Measurements from ENCODE around the gene DDX25. TPM values are rescaled to one million over a fixed set of nuclear protein-coding genes. Genes with fewer than 3 reads are reported as not detected.

DDX25 gene
- total and polyA plus RNA-seq, 2 of the 13 experiments (the other 11 are each of a cell fraction or from before 2014, with no cell fraction given): 0.17 to 0.29 TPM

- TF ChIP-seq ZBTB10 (CRISPR knock-in tag; IDR thresholded peaks at IDR 0.05; ENCODE audit: borderline replicate concordance): no peak
- no peak for TF ChIP-seq FUBP1 (CRISPR knock-in tag; IDR thresholded peaks at IDR 0.05; ENCODE audit: borderline replicate concordance)
- no peak for TF ChIP-seq ZNF672 (CRISPR knock-in tag; IDR thresholded peaks at IDR 0.05)
These were observed 73.9 kb downstream of the DDX25 start (continued) for GRCh38 chr11:125978181-125978716.

Other genes starting within 250 kb of the DDX25 start
- not detected in 2 replicates for gene ACRV1, start 223.7 kb upstream of the DDX25 start, total RNA-seq (2016; rRNA removed; fragmentation: Illumina TruSeq; extraction: Trizol)
- gene ACRV1, start 223.7 kb upstream of the DDX25 start, polyA plus RNA-seq (2011; rRNA removed): 0.09 TPM in 1 of 2 replicates, not detected in the other
- not detected in 2 replicates for gene PATE1, start 158.2 kb upstream of the DDX25 start, total RNA-seq (2016; rRNA removed; fragmentation: Illumina TruSeq; extraction: Trizol)
- gene PATE1, start 158.2 kb upstream of the DDX25 start, polyA plus RNA-seq (2011; rRNA removed): not detected in 2 replicates
- gene PATE2, start 125.7 kb upstream of the DDX25 start, total RNA-seq (2016; rRNA removed; fragmentation: Illumina TruSeq; extraction: Trizol): not detected in 2 replicates
- not detected in 2 replicates for gene PATE2, start 125.7 kb upstream of the DDX25 start, polyA plus RNA-seq (2011; rRNA removed)
- not detected in 2 replicates for gene PATE3, start 116.4 kb upstream of the DDX25 start, total RNA-seq (2016; rRNA removed; fragmentation: Illumina TruSeq; extraction: Trizol)
- gene PATE3, start 116.4 kb upstream of the DDX25 start, polyA plus RNA-seq (2011; rRNA removed): not detected in 2 replicates
- gene PATE4, start 71.2 kb upstream of the DDX25 start, total RNA-seq (2016; rRNA removed; fragmentation: Illumina TruSeq; extraction: Trizol): not detected in 2 replicates
- gene PATE4, start 71.2 kb upstream of the DDX25 start, polyA plus RNA-seq (2011; rRNA removed): not detected in 2 replicates
- gene HYLS1, start 16.8 kb upstream of the DDX25 start, total RNA-seq (2016; rRNA removed; fragmentation: Illumina TruSeq; extraction: Trizol): 3.8 and 5.6 TPM in 2 replicates
- 1.1 and 1.3 TPM in 2 replicates for gene HYLS1, start 16.8 kb upstream of the DDX25 start, polyA plus RNA-seq (2011; rRNA removed)
- gene PUS3, start 1.3 kb upstream of the DDX25 start, total RNA-seq (2016; rRNA removed; fragmentation: Illumina TruSeq; extraction: Trizol): 18.2 and 22.9 TPM in 2 replicates
- 4.7 and 6.0 TPM in 2 replicates for gene PUS3, start 1.3 kb upstream of the DDX25 start, polyA plus RNA-seq (2011; rRNA removed)
- gene VSIG10L2, start 41.5 kb downstream of the DDX25 start, total RNA-seq (2016; rRNA removed; fragmentation: Illumina TruSeq; extraction: Trizol): not detected in 2 replicates
- 0.13 and 0.21 TPM in 2 replicates for gene VSIG10L2, start 41.5 kb downstream of the DDX25 start, polyA plus RNA-seq (2011; rRNA removed)
- gene CDON, start 158.4 kb downstream of the DDX25 start, total RNA-seq (2016; rRNA removed; fragmentation: Illumina TruSeq; extraction: Trizol): 8.4 and 12.8 TPM in 2 replicates
- gene CDON, start 158.4 kb downstream of the DDX25 start, polyA plus RNA-seq (2011; rRNA removed): 7.4 and 9.6 TPM in 2 replicates